Peyer's patch (tissue), 4 donors: ENCODE results near the gene PARD3B.

Experiments used
- CTCF ChIP-seq, 6 experiments: fragments of 450-650 bp in 4 of 6; fragments of 200-600 bp in 2 of 6; sonication (generic) in 1 of 6; IDR thresholded peaks; one replicate each; pipeline ENCODE4 v1.5.1; 2017 to 2019; ENCODE audit warnings: antibody characterized with exemption in 6 of 6, mild to moderate bottlenecking in 3 of 6, moderate library complexity in 1 of 6
- POLR2A ChIP-seq, 2 donors: fragments of 450-650 bp; IDR thresholded peaks; one replicate each; pipeline ENCODE4 v1.5.1; 2017; ENCODE audit warnings: antibody characterized with exemption in 2 of 2, mild to moderate bottlenecking in 2 of 2, moderate library complexity in 2 of 2

- no peak for TF ChIP-seq POLR2A (IDR thresholded peaks at IDR 0.05)
- TF ChIP-seq CTCF (IDR thresholded peaks at IDR 0.05) = no peak
Observed at GRCh38 chr2:205484764-205485163, 939.5 kb downstream of the PARD3B start.
